Stimulated activated CD4-positive, alpha-beta T cell treated with anti-CD3 and anti-CD28 coated beads, Interleukin-12 subunit alpha, Interleukin-12 subunit beta, amount 100 ng/mL, for 4 hours (primary cell): Measurements from ENCODE around the gene PDZD2.
"Not testable (repeated sequence)": the region's sequence is repeated elsewhere in the genome, so short reads cannot be mapped to it uniquely, and the experiment has no call there.

Experiments used
- DNase-seq: peaks from one replicate; pipeline ENCODE4 v3.0.0-alpha.2; 2020

Gene PDZD2

GRCh38 chr5:32057187-32058096 is 418.5 kb downstream of the PDZD2 start:
- no peak for DNase-seq

GRCh38 chr5:32058101-32058500 is 419.2 kb downstream of the PDZD2 start:
- DNase-seq: no peak

- DNase-seq: no peak
Measured at GRCh38 chr5:32058997-32059396, 420.1 kb downstream of the PDZD2 start.

GRCh38 chr5:32059761-32060530 is 421.0 kb downstream of the PDZD2 start:
- DNase-seq: no peak

- DNase-seq: no peak
Measured at GRCh38 chr5:32061236-32061635, 422.3 kb downstream of the PDZD2 start.

GRCh38 chr5:32066448-32066847 is 427.5 kb downstream of the PDZD2 start:
- no peak for DNase-seq

- no peak for DNase-seq
Measured at GRCh38 chr5:32067774-32068470, 429.0 kb downstream of the PDZD2 start.

- DNase-seq: no peak
Measured at GRCh38 chr5:32068561-32068960, 429.6 kb downstream of the PDZD2 start.

- DNase-seq: no peak
Measured at GRCh38 chr5:32069396-32069795, 430.5 kb downstream of the PDZD2 start.

- DNase-seq: no peak
Measured at GRCh38 chr5:32071351-32071944, 432.5 kb downstream of the PDZD2 start.

- no peak for DNase-seq
Measured at GRCh38 chr5:32072054-32072453, 433.1 kb downstream of the PDZD2 start.

- DNase-seq: no peak
Measured at GRCh38 chr5:32074401-32074800, 435.5 kb downstream of the PDZD2 start.

- peak; percentile 31 for DNase-seq
Measured at GRCh38 chr5:32076699-32077695, 438.1 kb downstream of the PDZD2 start.

- DNase-seq: not testable (repeated sequence)
Measured at GRCh38 chr5:32078855-32079254, 439.9 kb downstream of the PDZD2 start.

- not testable (repeated sequence) for DNase-seq
Measured at GRCh38 chr5:32080565-32080964, 441.6 kb downstream of the PDZD2 start.

- no peak for DNase-seq
Measured at GRCh38 chr5:32082701-32083100, 443.8 kb downstream of the PDZD2 start.

- DNase-seq: no peak
Measured at GRCh38 chr5:32083981-32084430, 445.1 kb downstream of the PDZD2 start.

- no peak for DNase-seq
Measured at GRCh38 chr5:32087086-32088082, 448.5 kb downstream of the PDZD2 start.

GRCh38 chr5:32088214-32088613 is 449.3 kb downstream of the PDZD2 start:
- no peak for DNase-seq
